Measurements from ENCODE around the gene FSTL5. TPM values are rescaled to one million over a fixed set of nuclear protein-coding genes. Genes with fewer than 3 reads are reported as not detected.

The FSTL5 gene
- total and polyA plus RNA-seq, 9 of the 15 experiments (the other 6 are each of a cell fraction or from before 2014, with no cell fraction given) = 0.09 to 3.1 (median 0.50) TPM; not detected in 1

DNA sequence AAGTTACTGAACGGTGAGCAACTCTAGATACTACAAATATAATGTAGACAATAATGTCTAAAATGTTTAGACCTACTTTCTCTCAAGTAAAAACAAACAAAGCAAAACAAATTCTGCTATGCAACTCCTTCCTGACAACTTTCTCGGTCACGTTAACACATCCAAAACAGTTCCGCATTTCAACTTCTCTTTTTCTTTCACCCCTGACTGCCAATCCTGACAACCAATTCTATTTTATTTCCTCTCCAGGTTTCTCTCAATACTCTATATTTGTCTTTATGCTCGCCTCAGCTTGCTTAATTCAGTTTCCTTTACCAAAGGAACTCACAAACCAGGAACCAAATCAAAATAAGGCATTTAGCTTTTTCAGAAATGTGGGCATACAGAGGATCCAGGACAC is 513.0 kb downstream of the FSTL5 start (continued):
- TF ChIP-seq, protein P1, sequence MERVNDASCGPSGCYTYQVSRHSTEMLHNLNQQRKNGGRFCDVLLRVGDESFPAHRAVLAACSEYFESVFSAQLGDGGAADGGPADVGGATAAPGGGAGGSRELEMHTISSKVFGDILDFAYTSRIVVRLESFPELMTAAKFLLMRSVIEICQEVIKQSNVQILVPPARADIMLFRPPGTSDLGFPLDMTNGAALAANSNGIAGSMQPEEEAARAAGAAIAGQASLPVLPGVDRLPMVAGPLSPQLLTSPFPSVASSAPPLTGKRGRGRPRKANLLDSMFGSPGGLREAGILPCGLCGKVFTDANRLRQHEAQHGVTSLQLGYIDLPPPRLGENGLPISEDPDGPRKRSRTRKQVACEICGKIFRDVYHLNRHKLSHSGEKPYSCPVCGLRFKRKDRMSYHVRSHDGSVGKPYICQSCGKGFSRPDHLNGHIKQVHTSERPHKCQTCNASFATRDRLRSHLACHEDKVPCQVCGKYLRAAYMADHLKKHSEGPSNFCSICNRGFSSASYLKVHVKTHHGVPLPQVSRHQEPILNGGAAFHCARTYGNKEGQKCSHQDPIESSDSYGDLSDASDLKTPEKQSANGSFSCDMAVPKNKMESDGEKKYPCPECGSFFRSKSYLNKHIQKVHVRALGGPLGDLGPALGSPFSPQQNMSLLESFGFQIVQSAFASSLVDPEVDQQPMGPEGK (CRISPR knock-in tag; IDR thresholded peaks at IDR 0.05; ENCODE audit: borderline replicate concordance) = no peak
- TF ChIP-seq SAFB2 (IDR thresholded peaks at IDR 0.05; ENCODE audit: borderline replicate concordance, low read depth, low read length, severe bottlenecking) = no peak
- TF ChIP-seq TFAM (CRISPR knock-in tag; conservative IDR thresholded peaks at IDR 0.05) = no peak
- no peak for TF ChIP-seq BRF1 (IDR thresholded peaks at IDR 0.05; ENCODE audit: borderline replicate concordance, extremely low read depth, insufficient read length)
- TF ChIP-seq FOXM1 (IDR thresholded peaks at IDR 0.05; ENCODE audit: low read depth) = no peak
- TF ChIP-seq FOXM1 (CRISPR knock-in tag; IDR thresholded peaks at IDR 0.05; ENCODE audit: low read depth) = no peak
- TF ChIP-seq, protein P2, sequence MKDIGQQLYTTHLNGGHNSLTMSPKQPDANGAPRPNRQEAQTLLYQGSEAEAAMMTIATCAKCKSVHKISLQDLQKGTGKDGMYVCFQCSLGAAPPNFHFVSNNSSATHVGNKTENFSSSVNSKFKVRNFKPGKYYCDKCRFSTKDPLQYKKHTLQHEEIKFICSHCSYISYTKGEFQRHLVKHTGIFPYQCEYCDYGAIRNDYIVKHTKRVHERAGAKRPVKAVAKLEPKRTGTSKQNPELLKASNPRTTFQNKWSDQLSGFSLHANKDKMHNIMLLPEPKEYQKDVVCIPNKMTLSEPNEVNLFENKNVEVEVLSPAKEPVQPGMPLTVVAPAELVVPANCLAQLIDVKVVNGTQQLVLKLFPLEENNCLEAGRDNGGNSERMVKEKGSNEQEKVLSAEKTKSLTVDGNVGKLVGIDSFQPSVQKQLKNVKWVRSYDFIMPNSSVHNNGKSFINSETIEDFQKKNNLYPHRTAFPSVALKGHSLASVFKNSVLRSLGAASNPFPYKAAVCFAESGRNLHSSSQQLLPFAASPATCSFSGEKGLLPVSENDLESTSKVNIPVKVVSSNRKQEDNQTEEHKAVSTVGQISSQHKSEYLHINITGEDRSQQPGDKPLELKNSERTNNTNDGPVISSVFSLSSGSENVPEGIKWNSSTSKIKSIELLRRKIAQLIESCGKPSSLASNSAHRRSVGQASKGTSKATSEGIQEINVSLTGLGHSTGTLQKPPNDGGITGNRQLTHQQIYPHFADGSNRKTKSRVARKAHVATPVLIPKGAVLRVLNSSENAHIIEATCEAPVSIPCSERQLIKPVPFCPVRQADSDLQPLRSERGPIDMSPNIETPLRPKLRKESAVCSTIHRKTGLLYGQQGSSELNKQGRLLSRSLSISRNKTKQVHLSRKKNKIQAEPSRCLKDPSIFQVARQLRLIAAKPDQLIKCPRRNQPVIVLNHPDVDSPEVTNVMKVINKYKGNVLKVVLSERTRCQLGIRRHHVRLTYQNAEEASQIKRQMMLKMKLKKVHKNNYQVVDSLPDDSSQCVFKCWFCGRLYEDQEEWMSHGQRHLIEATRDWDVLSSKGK (CRISPR knock-in tag; IDR thresholded peaks at IDR 0.05) = no peak
